Glutamatergic neuron (in vitro differentiated cells): Measurements from ENCODE around the gene LRRC57. TPM values are rescaled to one million over a fixed set of nuclear protein-coding genes. Genes with fewer than 3 reads are reported as not detected.
"Not testable (repeated sequence)": the region's sequence is repeated elsewhere in the genome, so short reads cannot be mapped to it uniquely, and the experiment has no call there.

Experiments used
- DNase-seq: peaks from one replicate; pipeline ENCODE4 v3.0.0; 2022
- H3K27ac Mint-ChIP-seq: one replicate; pipeline ENCODE4 v1.8.0; 2020; ENCODE audit warnings: mild to moderate bottlenecking, mixed read lengths, inconsistent platforms; ENCODE audit not compliant: unreplicated experiment
- H3K27me3 Mint-ChIP-seq: one replicate; pipeline ENCODE4 v1.8.0; 2020; ENCODE audit warnings: mild to moderate bottlenecking, moderate library complexity, mixed read lengths, inconsistent platforms; ENCODE audit not compliant: unreplicated experiment
- H3K36me3 Mint-ChIP-seq: one replicate; pipeline ENCODE4 v1.8.0; 2020; ENCODE audit warnings: mild to moderate bottlenecking, mixed read lengths, inconsistent platforms; ENCODE audit not compliant: unreplicated experiment
- H3K4me1 Mint-ChIP-seq: one replicate; pipeline ENCODE4 v1.8.0; 2020; ENCODE audit warnings: mild to moderate bottlenecking, low read depth, mixed read lengths, inconsistent platforms; ENCODE audit not compliant: unreplicated experiment
- H3K4me3 Mint-ChIP-seq: one replicate; pipeline ENCODE4 v1.8.0; 2020; ENCODE audit warnings: mild to moderate bottlenecking, mixed read lengths, inconsistent platforms; ENCODE audit not compliant: unreplicated experiment
- H3K9me3 Mint-ChIP-seq: one replicate; pipeline ENCODE4 v1.8.0; 2020; ENCODE audit warnings: mild to moderate bottlenecking, moderate library complexity, mixed read lengths, inconsistent platforms; ENCODE audit not compliant: unreplicated experiment
- CTCF ChIP-seq: fragments of 200-600 bp; sonication (generic); IDR thresholded peaks from one replicate; pipeline ENCODE4 v1.5.0; 2021; ENCODE audit not compliant: partially characterized antibody, unreplicated experiment
- total RNA-seq: library from RNA; stranded (reverse); fragmentation: NEBNext Ultra II Directional; extraction: Animal tissue kit (Norgen Biotek cat#: 25700); gene quantifications from one replicate; pipeline ENCODE4 v1.2.1, GENCODE V29; 2021; ENCODE audit not compliant: unreplicated experiment

Gene LRRC57
- total RNA-seq, 1 donor from 2014 or later, result 38.5 TPM

GRCh38 chr15:42576040-42576594 lies 27.5 kb upstream of the LRRC57 start:
- peaks cover 17% of the 10 kb centered on the region for H3K9me3 Mint-ChIP-seq
- peak overlapping the region; percentile 96 for H3K27ac Mint-ChIP-seq
- H3K4me1 Mint-ChIP-seq, result peaks cover 20% of the 10 kb centered on the region
- H3K36me3 Mint-ChIP-seq, result no peaks in the 10 kb centered on the region
- H3K27me3 Mint-ChIP-seq, result peaks cover 5% of the 10 kb centered on the region
- DNase-seq, result no peak
- peak overlapping the region; percentile 94 for H3K4me3 Mint-ChIP-seq
- no peak for TF ChIP-seq CTCF

- no peaks in the 10 kb centered on the region for H3K36me3 Mint-ChIP-seq
- peaks cover 5% of the 10 kb centered on the region for H3K27me3 Mint-ChIP-seq
- peak; percentile 99 for DNase-seq
- H3K4me1 Mint-ChIP-seq, result peaks cover 17% of the 10 kb centered on the region
- H3K27ac Mint-ChIP-seq, result peak within 1 kb of the TSS; percentile 96
- H3K9me3 Mint-ChIP-seq, result peaks cover 15% of the 10 kb centered on the region
- no peak for TF ChIP-seq CTCF
- H3K4me3 Mint-ChIP-seq, result peak within 1 kb of the TSS; percentile 94
These were observed 26.8 kb upstream of the LRRC57 start, which contains the start of gene STARD9 for GRCh38 chr15:42575188-42576039. STARD9 (plus strand) TSS chr15:42575606; CDS start chr15:42575716, 110 bp downstream.

GRCh38 chr15:42558739-42559138 lies 10.1 kb upstream of the LRRC57 start:
- DNase-seq, result no peak
- no peak overlapping the region for H3K27ac Mint-ChIP-seq
- H3K4me3 Mint-ChIP-seq, result no peak overlapping the region
- H3K36me3 Mint-ChIP-seq, result no peaks in the 10 kb centered on the region
- no peak for TF ChIP-seq CTCF
- no peaks in the 10 kb centered on the region for H3K27me3 Mint-ChIP-seq
- H3K4me1 Mint-ChIP-seq, result no peaks in the 10 kb centered on the region
- H3K9me3 Mint-ChIP-seq, result no peaks in the 10 kb centered on the region

GRCh38 chr15:42556550-42557207 lies 8.1 kb upstream of the LRRC57 start:
- not testable (repeated sequence) for H3K4me1 Mint-ChIP-seq, DNase-seq, H3K4me3 Mint-ChIP-seq, H3K9me3 Mint-ChIP-seq, H3K27ac Mint-ChIP-seq, H3K27me3 Mint-ChIP-seq, H3K36me3 Mint-ChIP-seq

GRCh38 chr15:42553554-42553953 lies 5.0 kb upstream of the LRRC57 start:
- no peaks in the 10 kb centered on the region for H3K36me3 Mint-ChIP-seq
- no peak for TF ChIP-seq CTCF
- H3K27ac Mint-ChIP-seq, result no peak overlapping the region
- no peak overlapping the region for H3K4me3 Mint-ChIP-seq
- peaks cover 6% of the 10 kb centered on the region for H3K27me3 Mint-ChIP-seq
- no peaks in the 10 kb centered on the region for H3K9me3 Mint-ChIP-seq
- peaks cover 8% of the 10 kb centered on the region for H3K4me1 Mint-ChIP-seq
- DNase-seq, result no peak
